ENCODE results near the gene RCAN1. TPM values are rescaled to one million over a fixed set of nuclear protein-coding genes. Genes with fewer than 3 reads are reported as not detected.

Gene RCAN1
- total RNA-seq, 1 donor from 2014 or later: 9.1 TPM

GRCh38 chr21:34540206-34540605 is 74.7 kb downstream of the RCAN1 start:
- TF ChIP-seq, protein P1, sequence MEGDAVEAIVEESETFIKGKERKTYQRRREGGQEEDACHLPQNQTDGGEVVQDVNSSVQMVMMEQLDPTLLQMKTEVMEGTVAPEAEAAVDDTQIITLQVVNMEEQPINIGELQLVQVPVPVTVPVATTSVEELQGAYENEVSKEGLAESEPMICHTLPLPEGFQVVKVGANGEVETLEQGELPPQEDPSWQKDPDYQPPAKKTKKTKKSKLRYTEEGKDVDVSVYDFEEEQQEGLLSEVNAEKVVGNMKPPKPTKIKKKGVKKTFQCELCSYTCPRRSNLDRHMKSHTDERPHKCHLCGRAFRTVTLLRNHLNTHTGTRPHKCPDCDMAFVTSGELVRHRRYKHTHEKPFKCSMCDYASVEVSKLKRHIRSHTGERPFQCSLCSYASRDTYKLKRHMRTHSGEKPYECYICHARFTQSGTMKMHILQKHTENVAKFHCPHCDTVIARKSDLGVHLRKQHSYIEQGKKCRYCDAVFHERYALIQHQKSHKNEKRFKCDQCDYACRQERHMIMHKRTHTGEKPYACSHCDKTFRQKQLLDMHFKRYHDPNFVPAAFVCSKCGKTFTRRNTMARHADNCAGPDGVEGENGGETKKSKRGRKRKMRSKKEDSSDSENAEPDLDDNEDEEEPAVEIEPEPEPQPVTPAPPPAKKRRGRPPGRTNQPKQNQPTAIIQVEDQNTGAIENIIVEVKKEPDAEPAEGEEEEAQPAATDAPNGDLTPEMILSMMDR (IDR thresholded peaks at IDR 0.05; ENCODE audit: unreplicated experiment): no peak
- Mint-ChIP-seq H3K27ac (ENCODE audit: unreplicated experiment) (no peak overlapping the region), H3K4me1 (ENCODE audit: unreplicated experiment) (peaks cover 6% of the 10 kb centered on the region), H3K27me3 (ENCODE audit: unreplicated experiment) (peaks cover 6% of the 10 kb centered on the region), H3K9me3 (ENCODE audit: unreplicated experiment) (no peaks in the 10 kb centered on the region), H3K36me3 (ENCODE audit: low read depth, unreplicated experiment) (no peaks in the 10 kb centered on the region), H3K4me3 (ENCODE audit: unreplicated experiment) (no peak overlapping the region)
- no peak for DNase-seq (ENCODE audit: low spot score)

GRCh38 chr21:34537838-34538237 is 77.1 kb downstream of the RCAN1 start:
- no peaks in the 10 kb centered on the region for H3K36me3 Mint-ChIP-seq (ENCODE audit: low read depth, unreplicated experiment)
- no peaks in the 10 kb centered on the region for H3K9me3 Mint-ChIP-seq (ENCODE audit: unreplicated experiment)
- DNase-seq (ENCODE audit: low spot score): no peak
- H3K4me1 Mint-ChIP-seq (ENCODE audit: unreplicated experiment): no peaks in the 10 kb centered on the region
- TF ChIP-seq, protein P1 (IDR thresholded peaks at IDR 0.05; ENCODE audit: unreplicated experiment): no peak
- no peak overlapping the region for H3K4me3 Mint-ChIP-seq (ENCODE audit: unreplicated experiment)
- no peak overlapping the region for H3K27ac Mint-ChIP-seq (ENCODE audit: unreplicated experiment)
- peaks cover 4% of the 10 kb centered on the region for H3K27me3 Mint-ChIP-seq (ENCODE audit: unreplicated experiment)

DNA sequence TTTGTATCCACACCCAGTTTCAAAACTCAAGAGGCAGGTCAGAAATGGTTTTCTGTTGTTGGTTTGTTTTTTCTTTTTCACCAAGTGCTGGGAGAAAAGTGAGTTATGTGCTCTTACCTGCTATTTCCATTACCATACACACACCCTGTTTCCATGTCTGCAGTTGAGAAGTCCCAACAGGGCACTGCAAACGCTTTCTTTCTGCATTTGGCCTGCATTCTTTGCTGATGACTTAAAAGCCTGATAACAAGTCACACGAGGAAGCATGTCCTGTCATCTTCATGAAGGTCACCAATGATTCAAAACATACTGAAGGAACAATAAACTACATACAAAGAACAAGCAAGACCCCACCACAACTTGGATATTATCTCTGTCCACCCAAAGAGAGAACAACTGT is 78.1 kb downstream of the RCAN1 start:
- H3K36me3 Mint-ChIP-seq (ENCODE audit: low read depth, unreplicated experiment): no peaks in the 10 kb centered on the region
- TF ChIP-seq, protein P1 (IDR thresholded peaks at IDR 0.05; ENCODE audit: unreplicated experiment): no peak
- no peak for DNase-seq (ENCODE audit: low spot score)
- no peaks in the 10 kb centered on the region for H3K4me1 Mint-ChIP-seq (ENCODE audit: unreplicated experiment)
- no peak overlapping the region for H3K27ac Mint-ChIP-seq (ENCODE audit: unreplicated experiment)
- peaks cover 4% of the 10 kb centered on the region for H3K27me3 Mint-ChIP-seq (ENCODE audit: unreplicated experiment)
- no peak overlapping the region for H3K4me3 Mint-ChIP-seq (ENCODE audit: unreplicated experiment)
- no peaks in the 10 kb centered on the region for H3K9me3 Mint-ChIP-seq (ENCODE audit: unreplicated experiment)

DNA sequence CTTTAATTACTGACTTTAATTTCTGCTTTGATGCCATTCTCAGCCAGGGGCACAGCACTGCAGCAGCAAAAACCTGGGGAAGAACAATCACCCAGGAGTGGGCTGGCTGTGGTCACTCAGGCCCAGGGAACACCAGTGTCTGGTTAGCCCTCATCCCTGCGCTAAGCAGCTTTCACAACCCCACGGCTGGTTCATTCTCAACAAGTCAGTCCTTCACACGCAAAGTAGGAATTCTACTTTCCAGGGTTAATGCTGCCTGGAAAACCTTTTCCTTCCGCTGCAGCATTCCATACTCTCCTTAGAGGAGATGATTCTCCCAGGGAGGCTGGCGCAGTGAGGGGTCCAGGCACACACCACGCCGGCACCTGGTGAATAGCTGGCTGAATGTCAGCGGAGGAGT is 78.6 kb downstream of the RCAN1 start:
- peaks cover 4% of the 10 kb centered on the region for H3K27me3 Mint-ChIP-seq (ENCODE audit: unreplicated experiment)
- no peak overlapping the region for H3K27ac Mint-ChIP-seq (ENCODE audit: unreplicated experiment)
- H3K36me3 Mint-ChIP-seq (ENCODE audit: low read depth, unreplicated experiment): no peaks in the 10 kb centered on the region
- no peaks in the 10 kb centered on the region for H3K9me3 Mint-ChIP-seq (ENCODE audit: unreplicated experiment)
- TF ChIP-seq, protein P1 (IDR thresholded peaks at IDR 0.05; ENCODE audit: unreplicated experiment): no peak
- DNase-seq (ENCODE audit: low spot score): no peak
- H3K4me3 Mint-ChIP-seq (ENCODE audit: unreplicated experiment): no peak overlapping the region
- H3K4me1 Mint-ChIP-seq (ENCODE audit: unreplicated experiment): peaks cover 4% of the 10 kb centered on the region

GRCh38 chr21:34535886-34536285 is 79.0 kb downstream of the RCAN1 start:
- no peak overlapping the region for H3K4me3 Mint-ChIP-seq (ENCODE audit: unreplicated experiment)
- no peaks in the 10 kb centered on the region for H3K36me3 Mint-ChIP-seq (ENCODE audit: low read depth, unreplicated experiment)
- DNase-seq (ENCODE audit: low spot score): no peak
- H3K4me1 Mint-ChIP-seq (ENCODE audit: unreplicated experiment): peaks cover 4% of the 10 kb centered on the region
- TF ChIP-seq, protein P1 (IDR thresholded peaks at IDR 0.05; ENCODE audit: unreplicated experiment): no peak
- no peaks in the 10 kb centered on the region for H3K9me3 Mint-ChIP-seq (ENCODE audit: unreplicated experiment)
- peaks cover 4% of the 10 kb centered on the region for H3K27me3 Mint-ChIP-seq (ENCODE audit: unreplicated experiment)
- no peak overlapping the region for H3K27ac Mint-ChIP-seq (ENCODE audit: unreplicated experiment)
